ENCODE data around the gene SLC9A2. TPM values are rescaled to one million over a fixed set of nuclear protein-coding genes. Genes with fewer than 3 reads are reported as not detected.

Gene SLC9A2
- total RNA-seq, 4 donors from 2014 or later = under 0.01 to 0.29 (median 0.21) TPM; not detected in 1

DNA sequence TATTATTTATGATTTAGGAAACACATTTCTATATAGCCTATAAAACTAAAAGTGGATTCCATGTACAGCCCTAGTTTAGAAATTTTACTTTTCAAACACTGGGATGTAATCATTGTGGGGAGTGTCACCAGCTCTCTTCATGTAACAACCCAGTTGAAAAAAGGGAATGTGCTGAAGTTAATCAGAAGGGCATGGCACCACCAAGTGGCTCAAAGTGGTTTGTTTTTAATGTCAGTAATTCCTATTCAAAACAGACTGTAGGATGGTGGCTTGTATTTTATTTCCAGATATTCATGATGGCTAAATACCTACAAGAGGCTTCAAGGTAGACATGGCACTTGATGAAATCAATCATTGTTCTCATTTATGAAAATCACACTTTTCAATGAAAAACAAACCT is 84.4 kb downstream of the SLC9A2 start:
- H3K4me1 ChIP-seq = no peaks in the 10 kb centered on the region
- H3K27me3 ChIP-seq = no peaks in the 10 kb centered on the region
- no peak overlapping the region for H3K27ac ChIP-seq
- H3K36me3 ChIP-seq = peaks cover 0 to 3% of the 10 kb centered on the region in 2 donors
- DNase-seq = no peak
- intact Hi-C loops (cut with DNase I; ENCODE audit: low total_unique reads) = no loop called here
- no peaks in the 10 kb centered on the region for H3K9me3 ChIP-seq
- TF ChIP-seq, protein P1, sequence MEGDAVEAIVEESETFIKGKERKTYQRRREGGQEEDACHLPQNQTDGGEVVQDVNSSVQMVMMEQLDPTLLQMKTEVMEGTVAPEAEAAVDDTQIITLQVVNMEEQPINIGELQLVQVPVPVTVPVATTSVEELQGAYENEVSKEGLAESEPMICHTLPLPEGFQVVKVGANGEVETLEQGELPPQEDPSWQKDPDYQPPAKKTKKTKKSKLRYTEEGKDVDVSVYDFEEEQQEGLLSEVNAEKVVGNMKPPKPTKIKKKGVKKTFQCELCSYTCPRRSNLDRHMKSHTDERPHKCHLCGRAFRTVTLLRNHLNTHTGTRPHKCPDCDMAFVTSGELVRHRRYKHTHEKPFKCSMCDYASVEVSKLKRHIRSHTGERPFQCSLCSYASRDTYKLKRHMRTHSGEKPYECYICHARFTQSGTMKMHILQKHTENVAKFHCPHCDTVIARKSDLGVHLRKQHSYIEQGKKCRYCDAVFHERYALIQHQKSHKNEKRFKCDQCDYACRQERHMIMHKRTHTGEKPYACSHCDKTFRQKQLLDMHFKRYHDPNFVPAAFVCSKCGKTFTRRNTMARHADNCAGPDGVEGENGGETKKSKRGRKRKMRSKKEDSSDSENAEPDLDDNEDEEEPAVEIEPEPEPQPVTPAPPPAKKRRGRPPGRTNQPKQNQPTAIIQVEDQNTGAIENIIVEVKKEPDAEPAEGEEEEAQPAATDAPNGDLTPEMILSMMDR (IDR thresholded peaks at IDR 0.05) = no peak
- TF ChIP-seq POLR2A (IDR thresholded peaks at IDR 0.05) = no peak
- no peak overlapping the region for H3K4me3 ChIP-seq

DNA sequence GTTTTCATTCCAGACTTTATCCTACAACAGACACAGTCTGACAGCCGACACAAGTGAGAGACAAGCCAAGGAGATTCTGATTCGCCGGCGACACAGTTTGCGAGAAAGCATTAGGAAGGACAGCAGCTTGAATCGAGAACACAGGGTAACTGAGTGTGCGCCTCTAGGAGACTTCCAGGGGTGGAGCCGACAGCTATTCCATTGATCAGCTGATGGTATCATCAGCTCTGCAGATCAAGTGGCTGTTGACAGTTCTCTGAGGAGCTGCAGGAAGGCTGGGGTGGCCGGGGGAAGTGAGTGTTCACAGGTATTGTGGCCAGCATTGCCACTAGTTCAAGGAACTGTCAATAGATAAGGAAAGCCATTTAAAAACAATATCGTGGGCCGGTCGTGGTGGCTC is 85.2 kb downstream of the SLC9A2 start:
- TF ChIP-seq, protein P1 (IDR thresholded peaks at IDR 0.05) = no peak
- no peak for TF ChIP-seq POLR2A (IDR thresholded peaks at IDR 0.05)
- intact Hi-C loops (cut with DNase I; ENCODE audit: low total_unique reads) = no loop called here

DNA sequence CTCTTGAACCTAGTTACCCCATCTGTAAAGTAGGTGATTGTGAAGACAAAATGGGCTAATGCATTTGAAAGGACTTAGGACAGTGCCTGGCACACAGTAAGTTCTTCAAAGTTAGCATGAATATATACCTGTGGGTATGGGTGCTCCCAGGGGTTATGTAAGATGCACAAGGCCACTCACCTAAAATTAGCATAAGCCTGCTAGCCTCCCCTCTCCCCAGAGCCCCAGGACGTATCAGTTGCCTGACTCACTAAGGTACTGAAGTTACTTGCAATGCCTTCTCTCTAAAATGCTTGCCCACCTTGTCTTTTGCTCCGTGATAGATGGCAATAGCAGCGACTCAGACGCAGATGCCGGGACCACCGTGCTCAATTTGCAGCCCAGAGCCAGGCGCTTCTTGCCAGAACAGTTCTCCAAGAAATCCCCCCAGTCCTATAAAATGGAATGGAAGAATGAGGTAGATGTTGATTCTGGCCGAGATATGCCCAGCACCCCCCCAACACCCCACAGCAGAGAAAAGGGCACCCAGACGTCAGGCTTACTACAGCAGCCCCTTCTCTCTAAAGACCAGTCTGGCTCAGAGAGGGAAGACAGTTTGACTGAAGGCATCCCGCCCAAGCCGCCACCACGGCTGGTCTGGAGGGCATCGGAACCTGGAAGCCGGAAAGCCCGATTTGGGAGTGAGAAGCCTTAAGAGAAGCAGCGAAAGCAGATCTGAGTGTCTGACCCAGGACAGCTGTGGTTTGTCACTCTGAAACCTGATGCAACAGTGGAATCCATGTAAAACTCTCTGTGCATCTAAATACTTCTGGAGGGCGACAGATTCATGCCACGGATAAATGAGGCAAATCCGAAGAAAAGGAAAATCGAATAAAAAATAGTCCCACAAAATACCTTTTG is 88.7 kb downstream of the SLC9A2 start:
- Histone ChIP-seq H3K4me1 (no peaks in the 10 kb centered on the region), H3K27ac (no peak overlapping the region), H3K9me3 (no peaks in the 10 kb centered on the region), H3K36me3 (no peaks in the 10 kb centered on the region), H3K4me3 (no peak overlapping the region), H3K27me3 (no peaks in the 10 kb centered on the region)
- TF ChIP-seq, protein P1 (IDR thresholded peaks at IDR 0.05) = no peak
- no peak for TF ChIP-seq POLR2A (IDR thresholded peaks at IDR 0.05)
- intact Hi-C loops (cut with DNase I; ENCODE audit: low total_unique reads) = no loop called here
- no peak for DNase-seq

More for the DNA sequence above, 85.2 kb downstream of the SLC9A2 start:
- H3K36me3 ChIP-seq = peaks cover 0 to 3% of the 10 kb centered on the region in 2 donors
- no peak overlapping the region for H3K4me3 ChIP-seq
- no peak overlapping the region for H3K27ac ChIP-seq
- H3K27me3 ChIP-seq = no peaks in the 10 kb centered on the region
- DNase-seq = no peak
- H3K4me1 ChIP-seq = no peaks in the 10 kb centered on the region
- no peaks in the 10 kb centered on the region for H3K9me3 ChIP-seq

DNA sequence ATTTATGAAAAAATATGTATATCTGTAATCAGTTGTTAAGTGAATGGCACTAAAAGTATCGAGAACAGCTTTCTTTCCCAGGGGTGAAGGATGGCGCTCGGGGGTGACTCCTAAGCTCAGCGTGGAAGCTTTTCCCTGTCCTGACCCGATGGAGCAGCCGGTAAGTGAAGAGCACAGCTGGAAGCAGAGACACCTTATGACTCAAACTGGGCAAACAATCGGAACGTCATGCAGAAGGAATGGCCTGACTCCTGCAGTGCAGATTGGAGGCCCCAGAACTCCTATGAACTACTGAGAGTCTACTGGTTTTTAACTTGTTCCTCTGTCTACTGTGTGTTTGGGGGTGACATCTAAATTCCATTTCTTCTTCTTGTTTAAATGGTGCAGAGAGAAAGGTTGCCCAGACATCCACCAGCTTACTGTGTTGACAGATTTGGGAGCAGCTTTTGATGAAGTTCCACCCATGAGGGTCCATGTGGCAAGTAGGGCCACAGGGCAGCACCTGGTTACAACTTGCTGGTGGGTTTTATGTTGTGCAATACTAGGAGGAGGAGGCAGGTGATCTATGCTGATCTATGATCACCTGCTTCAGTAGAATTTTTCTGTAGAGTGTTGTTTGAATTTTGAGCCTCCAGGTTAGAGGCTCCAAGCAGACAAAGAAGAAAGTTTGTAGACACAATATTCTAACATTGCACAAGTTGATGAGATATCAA is 89.7 kb downstream of the SLC9A2 start:
- no peak for DNase-seq
- no peak overlapping the region for H3K4me3 ChIP-seq
- H3K27me3 ChIP-seq = no peaks in the 10 kb centered on the region
- no peaks in the 10 kb centered on the region for H3K4me1 ChIP-seq
- TF ChIP-seq POLR2A (IDR thresholded peaks at IDR 0.05) = no peak
- TF ChIP-seq, protein P1 (IDR thresholded peaks at IDR 0.05) = no peak
- no peaks in the 10 kb centered on the region for H3K9me3 ChIP-seq
- intact Hi-C loops (cut with DNase I; ENCODE audit: low total_unique reads) = no loop called here
- no peaks in the 10 kb centered on the region for H3K36me3 ChIP-seq
- no peak overlapping the region for H3K27ac ChIP-seq
